WI38 (cell line): ENCODE results near the gene RGS5.

Source experiments
- H3K4me3 ChIP-seq: 2 replicates; pipeline ENCODE4 v1.5.1; 2011; ENCODE audit warnings: low read depth, mild to moderate bottlenecking, control low read depth, low read length
- CTCF ChIP-seq: IDR thresholded peaks from 2 replicates; pipeline ENCODE4 v1.5.1; 2012; ENCODE audit warnings: low read depth, mild to moderate bottlenecking, control low read depth, low read length

RGS5 gene

GRCh38 chr1:163197022-163197421, 5.7 kb downstream of the RGS5 start:
- TF ChIP-seq CTCF = no peak
- H3K4me3 ChIP-seq = no peak overlapping the region

- TF ChIP-seq CTCF = no peak
Observed at GRCh38 chr1:163196449-163196787, 6.3 kb downstream of the RGS5 start.

GRCh38 chr1:163195728-163196448, 6.8 kb downstream of the RGS5 start:
- no peak overlapping the region for H3K4me3 ChIP-seq
- no peak for TF ChIP-seq CTCF

More at GRCh38 chr1:163196449-163196787, 6.3 kb downstream of the RGS5 start:
- H3K4me3 ChIP-seq = no peak overlapping the region

- no peak for TF ChIP-seq CTCF
- no peak overlapping the region for H3K4me3 ChIP-seq
Observed at GRCh38 chr1:163191301-163191700, 11.4 kb downstream of the RGS5 start.

- no peak for TF ChIP-seq CTCF
- H3K4me3 ChIP-seq = no peak overlapping the region
Observed at GRCh38 chr1:163188947-163189346, 13.8 kb downstream of the RGS5 start.

GRCh38 chr1:163187849-163188248, 14.9 kb downstream of the RGS5 start:
- no peak for TF ChIP-seq CTCF

GRCh38 chr1:163186862-163187261, 15.9 kb downstream of the RGS5 start:
- H3K4me3 ChIP-seq = no peak overlapping the region
- TF ChIP-seq CTCF = no peak

More at GRCh38 chr1:163187849-163188248, 14.9 kb downstream of the RGS5 start:
- H3K4me3 ChIP-seq = no peak overlapping the region
